Neutrophil (primary cell): ENCODE results near the gene CHIC2.

Experiments used
- H3K27ac ChIP-seq: fragments of 200-600 bp; sonication (generic); 2 replicates; pipeline ENCODE4 v1.5.1; 2016; ENCODE audit warnings: mild to moderate bottlenecking, moderate library complexity
- H3K27me3 ChIP-seq: fragments of 200-600 bp; sonication (generic); 2 replicates; pipeline ENCODE4 v1.6.0; 2016; ENCODE audit warnings: mild to moderate bottlenecking
- H3K36me3 ChIP-seq: fragments of 200-600 bp; sonication (generic); 2 replicates; pipeline ENCODE4 v1.5.1; 2017
- H3K4me1 ChIP-seq, 2 experiments: fragments of 200-600 bp in 1 of 2; sonication (generic) in 1 of 2; 1 replicate in 1 of 2; 2 replicates in 1 of 2; pipeline versions ENCODE4 v1.5.1 to v1.6.1; 2013 to 2016; ENCODE audit warnings: low read depth in 1 of 2, low read length in 1 of 2, mild to moderate bottlenecking in 1 of 2, moderate library complexity in 1 of 2; ENCODE audit not compliant: control insufficient read depth in 1 of 2, insufficient read depth in 1 of 2
- H3K4me3 ChIP-seq, 2 experiments: fragments of 200-600 bp in 1 of 2; sonication (generic) in 1 of 2; 1 replicate in 1 of 2; 2 replicates in 1 of 2; pipeline ENCODE4 v1.5.1; 2013 to 2016; ENCODE audit warnings: low read depth in 1 of 2, low read length in 1 of 2, mild to moderate bottlenecking in 1 of 2, moderate library complexity in 1 of 2
- H3K9me3 ChIP-seq: fragments of 200-600 bp; sonication (generic); 2 replicates; pipeline ENCODE4 v1.5.1; 2016
- CTCF ChIP-seq: fragments of 200-600 bp; sonication (generic); IDR thresholded peaks from 2 replicates; pipeline ENCODE4 v1.5.1; 2016; ENCODE audit warnings: antibody characterized with exemption

CHIC2 gene

DNA sequence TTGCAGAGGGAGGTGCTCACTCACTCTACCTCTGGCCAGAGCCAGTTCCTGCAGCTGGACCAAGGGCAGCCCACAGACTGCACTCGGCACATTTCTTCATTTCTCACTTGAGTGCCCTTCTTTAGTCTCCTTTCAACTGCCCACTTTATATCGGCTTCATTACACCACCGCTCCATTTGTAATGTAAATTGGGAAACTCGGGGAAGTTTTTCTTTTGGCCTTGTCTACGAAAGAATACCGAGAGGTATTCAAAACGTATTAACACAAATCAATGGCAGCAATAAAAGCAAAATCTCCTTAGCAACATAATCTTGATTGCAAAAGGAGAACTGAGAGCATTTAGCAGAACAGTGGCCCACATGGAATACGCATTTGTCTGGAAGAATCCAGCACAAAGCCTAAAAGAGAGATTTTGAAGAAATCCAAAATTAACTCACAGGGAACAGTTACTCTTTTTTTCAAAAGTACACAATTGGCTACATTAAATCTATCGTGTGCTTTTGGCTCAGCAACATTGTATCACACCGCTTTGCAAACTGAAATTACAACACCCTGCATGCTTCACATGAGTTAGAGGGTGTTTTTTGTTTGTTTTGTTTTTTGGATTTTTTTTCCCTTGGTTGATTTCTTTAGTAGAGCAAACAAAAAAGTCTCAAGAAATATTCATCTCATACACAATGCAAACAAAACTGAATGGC lies 62.6 kb downstream of the CHIC2 start:
- no peaks in the 10 kb centered on the region for H3K27me3 ChIP-seq
- no peak overlapping the region for H3K4me3 ChIP-seq
- H3K27ac ChIP-seq = no peak overlapping the region
- no peaks in the 10 kb centered on the region for H3K4me1 ChIP-seq
- no peaks in the 10 kb centered on the region for H3K9me3 ChIP-seq
- H3K36me3 ChIP-seq = peaks cover 25% of the 10 kb centered on the region
- TF ChIP-seq CTCF = no peak

GRCh38 chr4:53997898-53998297 lies 66.5 kb downstream of the CHIC2 start:
- H3K36me3 ChIP-seq = peaks cover 15% of the 10 kb centered on the region
- H3K9me3 ChIP-seq = no peaks in the 10 kb centered on the region
- H3K4me1 ChIP-seq = peaks cover 18 to 19% of the 10 kb centered on the region in 2 experiments
- no peaks in the 10 kb centered on the region for H3K27me3 ChIP-seq
- no peak overlapping the region for H3K4me3 ChIP-seq
- no peak for TF ChIP-seq CTCF
- H3K27ac ChIP-seq = no peak overlapping the region

DNA sequence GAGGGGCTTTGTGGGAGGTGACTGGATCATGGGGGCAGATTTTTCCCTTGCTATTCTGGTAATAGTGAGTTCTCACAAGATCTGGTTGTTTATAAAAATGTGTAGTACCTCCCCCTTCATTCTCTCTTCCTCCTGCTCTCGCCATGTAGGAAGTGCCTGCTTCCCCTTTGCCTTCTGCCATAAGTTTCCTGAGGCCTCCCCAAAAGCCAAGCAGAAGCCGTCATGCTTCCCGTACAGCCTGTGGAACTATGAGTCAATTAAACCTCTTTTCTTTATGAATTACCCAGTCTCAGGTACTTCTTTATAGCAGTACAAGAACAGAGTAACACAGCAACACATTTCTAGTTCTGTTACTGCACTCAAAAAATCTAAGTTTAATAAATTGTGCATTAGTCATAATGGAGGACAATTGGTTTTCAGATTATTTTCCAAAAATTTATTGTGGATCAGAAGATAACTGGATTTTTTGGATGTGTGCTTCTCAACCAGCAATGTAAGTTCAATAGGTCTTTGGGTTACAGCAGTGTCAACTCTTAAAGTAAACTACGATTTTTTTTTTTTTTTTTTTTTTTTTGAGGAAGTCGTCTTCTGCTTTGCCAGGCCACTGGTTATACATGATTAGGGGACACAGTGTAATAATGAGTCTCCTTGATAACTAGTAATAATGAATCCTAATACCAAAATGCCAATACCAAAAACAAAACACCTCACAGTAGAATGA lies 69.9 kb downstream of the CHIC2 start:
- peak overlapping the region; percentile 69 for H3K27ac ChIP-seq
- no peak for TF ChIP-seq CTCF
- peaks cover 22 to 27% of the 10 kb centered on the region in 2 experiments for H3K4me1 ChIP-seq
- no peaks in the 10 kb centered on the region for H3K9me3 ChIP-seq
- H3K4me3 ChIP-seq = no peak overlapping the region
- H3K36me3 ChIP-seq = peaks cover 6% of the 10 kb centered on the region
- H3K27me3 ChIP-seq = no peaks in the 10 kb centered on the region

DNA sequence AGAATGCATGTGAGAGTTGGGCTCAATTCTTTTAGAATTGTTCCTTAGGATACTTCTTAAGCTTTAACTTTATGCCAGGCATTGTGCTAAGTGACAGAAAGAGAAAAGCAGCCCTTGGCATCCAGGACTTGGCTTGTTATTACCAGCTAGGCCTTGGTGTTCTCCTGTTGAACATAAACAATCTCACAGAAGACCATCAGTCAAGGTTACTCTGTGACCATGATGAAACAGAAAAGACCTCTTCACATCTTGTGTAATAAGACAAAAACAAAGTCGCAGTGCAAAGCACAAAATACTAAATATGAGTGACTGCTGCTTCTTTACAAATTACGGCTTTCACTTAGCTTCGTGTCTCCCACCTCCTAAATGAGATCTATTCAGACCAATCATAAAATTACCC lies 71.6 kb downstream of the CHIC2 start:
- Histone ChIP-seq H3K4me1 (peaks cover 22 to 27% of the 10 kb centered on the region in 2 experiments), H3K9me3 (no peaks in the 10 kb centered on the region), H3K36me3 (no peaks in the 10 kb centered on the region), H3K27ac (peak overlapping the region; percentile 69), H3K27me3 (no peaks in the 10 kb centered on the region), H3K4me3 (no peak overlapping the region)
- TF ChIP-seq CTCF = no peak

DNA sequence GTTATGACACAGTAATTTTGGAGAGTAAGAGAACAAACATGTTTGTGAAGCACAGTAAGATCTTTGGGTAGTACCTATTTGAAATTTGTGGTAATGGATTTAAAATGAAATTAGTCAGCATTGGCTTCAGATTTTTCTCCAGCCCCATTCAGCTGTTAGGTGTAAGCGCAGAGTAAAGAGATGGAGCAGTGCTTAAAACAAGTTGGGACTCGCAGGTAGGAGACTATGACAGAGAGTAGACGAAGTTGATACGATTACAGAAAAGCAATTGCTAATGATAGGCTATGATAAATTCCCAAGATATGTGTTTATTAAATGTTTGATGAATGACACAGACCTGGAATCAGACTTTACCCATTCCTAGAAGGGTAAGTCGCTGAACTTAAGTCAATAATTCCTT lies 72.6 kb downstream of the CHIC2 start:
- H3K4me1 ChIP-seq = peaks cover 22 to 27% of the 10 kb centered on the region in 2 experiments
- peak overlapping the region; percentile 20 for H3K27ac ChIP-seq
- H3K9me3 ChIP-seq = no peaks in the 10 kb centered on the region
- no peaks in the 10 kb centered on the region for H3K27me3 ChIP-seq
- TF ChIP-seq CTCF = no peak
- no peak overlapping the region for H3K4me3 ChIP-seq
- H3K36me3 ChIP-seq = no peaks in the 10 kb centered on the region
